Right atrium auricular region (tissue), 2 donors: ENCODE data around the gene ALOX12. TPM values are rescaled to one million over a fixed set of nuclear protein-coding genes. Genes with fewer than 3 reads are reported as not detected.
A peak's percentile ranks its signal among the peaks of the same experiment; 100 is the strongest.

Experiments
- DNase-seq: peaks from one replicate; pipeline ENCODE4 v3.0.0-alpha.2; 2019; ENCODE audit warnings: low spot score
- H3K27ac ChIP-seq, 2 donors: fragments of 200-600 bp; sonication (generic); 1 replicate in 1 of 2; 2 replicates in 1 of 2; pipeline ENCODE4 v1.5.1; 2016 to 2019
- H3K27me3 ChIP-seq, 2 donors: fragments of 200-600 bp; sonication (generic); one replicate each; pipeline versions ENCODE4 v1.5.1 to v1.6.0; 2017 to 2019
- H3K36me3 ChIP-seq: fragments of 200-600 bp; sonication (generic); one replicate; pipeline ENCODE4 v1.5.1; 2016
- H3K4me1 ChIP-seq, 2 donors: fragments of 200-600 bp; sonication (generic); one replicate each; pipeline versions ENCODE4 v1.5.1 to v1.6.0; 2017 to 2019
- H3K4me3 ChIP-seq, 2 donors: fragments of 200-600 bp; sonication (generic); 1 replicate in 1 of 2; 2 replicates in 1 of 2; pipeline ENCODE4 v1.5.1; 2017 to 2019; ENCODE audit warnings: mild to moderate bottlenecking in 1 of 2, moderate library complexity in 1 of 2
- H3K9me3 ChIP-seq, 2 donors: fragments of 200-600 bp; sonication (generic); one replicate each; pipeline ENCODE4 v1.5.1; 2019
- CTCF ChIP-seq, 2 donors: fragments of 200-600 bp; sonication (generic); IDR thresholded peaks; one replicate each; pipeline ENCODE4 v1.5.1; 2019; ENCODE audit warnings: antibody characterized with exemption in 2 of 2
- total RNA-seq, 2 donors: library from RNA; depleted of rRNA; stranded (reverse); fragments of >200 nt; gene quantifications; one replicate each; pipeline ENCODE4 v1.1.0, GENCODE V29; 2016

The ALOX12 gene
- total RNA-seq, 2 donors from 2014 or later, result 0.47 TPM; not detected in 1

GRCh38 chr17:7035591-7036368 is 39.9 kb downstream of the ALOX12 start, which contains the start of gene SLC16A13:
TSS of gene SLC16A13 (plus strand) at chr17:7036015. CDS start at chr17:7036383, 368 bp downstream.
- no peak for TF ChIP-seq CTCF (IDR thresholded peaks at IDR 0.05)
- Histone ChIP-seq H3K27ac (peak within 1 kb of the TSS; percentile 86 to 87), H3K36me3 (no peaks in the 10 kb centered on the region), H3K4me1 (peaks cover 0 to 19% of the 10 kb centered on the region in 2 donors), H3K4me3 (peak within 1 kb of the TSS; percentile 50 to 66), H3K27me3 (no peaks in the 10 kb centered on the region), H3K9me3 (no peaks in the 10 kb centered on the region)
- DNase-seq, result peak; percentile 95

GRCh38 chr17:7038025-7038862 is 42.4 kb downstream of the ALOX12 start:
- Histone ChIP-seq H3K36me3 (no peaks in the 10 kb centered on the region), H3K27me3 (peaks cover 0 to 4% of the 10 kb centered on the region in 2 donors), H3K4me1 (peaks cover 0 to 35% of the 10 kb centered on the region in 2 donors), H3K4me3 (no peak overlapping the region), H3K27ac (no peak overlapping the region), H3K9me3 (no peaks in the 10 kb centered on the region)
- no peak for TF ChIP-seq CTCF (IDR thresholded peaks at IDR 0.05)
- DNase-seq, result no peak

- H3K36me3 ChIP-seq, result no peaks in the 10 kb centered on the region
- H3K27ac ChIP-seq, result no peak overlapping the region
- H3K27me3 ChIP-seq, result peaks cover 0 to 4% of the 10 kb centered on the region in 2 donors
- H3K9me3 ChIP-seq, result no peaks in the 10 kb centered on the region
- peaks cover 0 to 44% of the 10 kb centered on the region in 2 donors for H3K4me1 ChIP-seq
- no peak for DNase-seq
- no peak overlapping the region for H3K4me3 ChIP-seq
- no peak for TF ChIP-seq CTCF (IDR thresholded peaks at IDR 0.05)
Measured at GRCh38 chr17:7039832-7040231, 44.0 kb downstream of the ALOX12 start.

GRCh38 chr17:7041607-7042500 is 46.0 kb downstream of the ALOX12 start:
- TF ChIP-seq CTCF (IDR thresholded peaks at IDR 0.05), result no peak
- peaks cover 0 to 39% of the 10 kb centered on the region in 2 donors for H3K4me1 ChIP-seq
- peaks cover 0 to 4% of the 10 kb centered on the region in 2 donors for H3K27me3 ChIP-seq
- no peak for DNase-seq
- peak overlapping the region; percentile 30 to 59 for H3K4me3 ChIP-seq
- peak overlapping the region in 1 of 2 donors; percentile 61 for H3K27ac ChIP-seq
- H3K36me3 ChIP-seq, result no peaks in the 10 kb centered on the region
- H3K9me3 ChIP-seq, result no peaks in the 10 kb centered on the region

GRCh38 chr17:7042501-7043181 is 46.8 kb downstream of the ALOX12 start:
- TF ChIP-seq CTCF (IDR thresholded peaks at IDR 0.05), result no peak
- Histone ChIP-seq H3K36me3 (no peaks in the 10 kb centered on the region), H3K4me1 (peaks cover 0 to 43% of the 10 kb centered on the region in 2 donors), H3K9me3 (no peaks in the 10 kb centered on the region), H3K27me3 (peaks cover 0 to 4% of the 10 kb centered on the region in 2 donors), H3K27ac (peak overlapping the region; percentile 22 to 61), H3K4me3 (peak overlapping the region; percentile 30 to 59)
- DNase-seq, result no peak
